ENCODE results near the gene CCDC78.

Gene CCDC78

GRCh38 chr16:726438-727290 is at the start of gene CCDC78, which contains the start of gene HAGHL:
Gene CCDC78 (minus strand): TSS chr16:726443. CDS start chr16:726367, 76 bp downstream.
Gene HAGHL (plus strand): TSS chr16:727106. CDS start chr16:727510, 404 bp downstream.
- Histone ChIP-seq H3K9me3 (ENCODE audit: insufficient read depth, low read depth, low read length) (no peaks in the 10 kb centered on the region), H3K4me2 (ENCODE audit: low read depth, low read length, poor library complexity, severe bottlenecking) (peak within 1 kb of the TSS; percentile 81), H3K27me3 (ENCODE audit: insufficient read depth, low read length, poor library complexity, severe bottlenecking) (no peaks in the 10 kb centered on the region), H3K36me3 (ENCODE audit: insufficient read depth, low read length) (no peaks in the 10 kb centered on the region), H3K9ac (ENCODE audit: low read depth, low read length, poor library complexity, severe bottlenecking) (peak within 1 kb of the TSS; percentile 67), H4K20me1 (ENCODE audit: insufficient read depth, low read length, poor library complexity, severe bottlenecking) (no peaks in the 10 kb centered on the region), H3K9me2 (replicated peaks; ENCODE audit: low read depth, low read length) (no peaks in the 10 kb centered on the region), H3F3A (ENCODE audit: low read depth) (no peaks in the 10 kb centered on the region), H3K79me2 (ENCODE audit: insufficient read depth, low read length) (no peaks in the 10 kb centered on the region), H3K4me3 (ENCODE audit: low read length, poor library complexity, severe bottlenecking) (peak within 1 kb of the TSS; percentile 70), H2AFZ (ENCODE audit: low read length) (no peak within 1 kb of the TSS), H3K4me1 (ENCODE audit: insufficient read depth, low read length, poor library complexity, severe bottlenecking) (no peaks in the 10 kb centered on the region)
- TF ChIP-seq EZH2phosphoT487 (IDR thresholded peaks at IDR 0.05; ENCODE audit: borderline replicate concordance) (no peak), CTCF (conservative IDR thresholded peaks at IDR 0.05; ENCODE audit: low read length) (no peak)

- no peaks in the 10 kb centered on the region for H3K9me2 ChIP-seq (replicated peaks; ENCODE audit: low read depth, low read length)
- H3K79me2 ChIP-seq (ENCODE audit: insufficient read depth, low read length) = no peaks in the 10 kb centered on the region
- TF ChIP-seq EZH2phosphoT487 (IDR thresholded peaks at IDR 0.05; ENCODE audit: borderline replicate concordance) (no peak), CTCF (conservative IDR thresholded peaks at IDR 0.05; ENCODE audit: low read length) (no peak)
- no peaks in the 10 kb centered on the region for H3K4me1 ChIP-seq (ENCODE audit: insufficient read depth, low read length, poor library complexity, severe bottlenecking)
- no peaks in the 10 kb centered on the region for H3K9me3 ChIP-seq (ENCODE audit: insufficient read depth, low read depth, low read length)
- H2AFZ ChIP-seq (ENCODE audit: low read length) = no peak overlapping the region
- H3K9ac ChIP-seq (ENCODE audit: low read depth, low read length, poor library complexity, severe bottlenecking) = no peak overlapping the region
- H3K36me3 ChIP-seq (ENCODE audit: insufficient read depth, low read length) = no peaks in the 10 kb centered on the region
- H4K20me1 ChIP-seq (ENCODE audit: insufficient read depth, low read length, poor library complexity, severe bottlenecking) = no peaks in the 10 kb centered on the region
- H3F3A ChIP-seq (ENCODE audit: low read depth) = no peaks in the 10 kb centered on the region
- H3K4me3 ChIP-seq (ENCODE audit: low read length, poor library complexity, severe bottlenecking) = no peak overlapping the region
- no peak overlapping the region for H3K4me2 ChIP-seq (ENCODE audit: low read depth, low read length, poor library complexity, severe bottlenecking)
- no peaks in the 10 kb centered on the region for H3K27me3 ChIP-seq (ENCODE audit: insufficient read depth, low read length, poor library complexity, severe bottlenecking)
These were observed 49.1 kb upstream of the CCDC78 start for GRCh38 chr16:775236-775796.

- H3K79me2 ChIP-seq (ENCODE audit: insufficient read depth, low read length) = no peaks in the 10 kb centered on the region
- no peaks in the 10 kb centered on the region for H4K20me1 ChIP-seq (ENCODE audit: insufficient read depth, low read length, poor library complexity, severe bottlenecking)
- H3K9me3 ChIP-seq (ENCODE audit: insufficient read depth, low read depth, low read length) = no peaks in the 10 kb centered on the region
- H3F3A ChIP-seq (ENCODE audit: low read depth) = no peaks in the 10 kb centered on the region
- H3K4me3 ChIP-seq (ENCODE audit: low read length, poor library complexity, severe bottlenecking) = no peak overlapping the region
- no peak overlapping the region for H3K4me2 ChIP-seq (ENCODE audit: low read depth, low read length, poor library complexity, severe bottlenecking)
- H3K9me2 ChIP-seq (replicated peaks; ENCODE audit: low read depth, low read length) = no peaks in the 10 kb centered on the region
- H3K36me3 ChIP-seq (ENCODE audit: insufficient read depth, low read length) = no peaks in the 10 kb centered on the region
- TF ChIP-seq EZH2phosphoT487 (IDR thresholded peaks at IDR 0.05; ENCODE audit: borderline replicate concordance) (no peak), CTCF (conservative IDR thresholded peaks at IDR 0.05; ENCODE audit: low read length) (no peak)
- H3K9ac ChIP-seq (ENCODE audit: low read depth, low read length, poor library complexity, severe bottlenecking) = no peak overlapping the region
- H2AFZ ChIP-seq (ENCODE audit: low read length) = no peak overlapping the region
- no peaks in the 10 kb centered on the region for H3K4me1 ChIP-seq (ENCODE audit: insufficient read depth, low read length, poor library complexity, severe bottlenecking)
- no peaks in the 10 kb centered on the region for H3K27me3 ChIP-seq (ENCODE audit: insufficient read depth, low read length, poor library complexity, severe bottlenecking)
These were observed 48.1 kb upstream of the CCDC78 start for GRCh38 chr16:774086-775001.
